Endothelial cell of umbilical vein (primary cell): ENCODE measurements around the gene MGME1. TPM values are rescaled to one million over a fixed set of nuclear protein-coding genes. Genes with fewer than 3 reads are reported as not detected.

Experiments
- BruUV-seq: library from RNA; stranded (reverse); fragments of 400-500 nt; replicated peaks from 2 replicates; lab custom pipeline; 2021; lab: Mats Ljungman, UMichigan
- CTCF ChIA-PET: fragments of 300-600, 350-600 bp; sonication (Branson Sonifier 250); formaldehyde crosslinking; loops from one replicate; lab custom pipeline; 2021; ENCODE audit warnings: antibody characterized with exemption, inconsistent platforms; lab: Charles Lee
- POLR2A ChIA-PET: fragments of 300-600, 350-600 bp; sonication (Branson Sonifier 250); formaldehyde crosslinking; loops from one replicate; lab custom pipeline; 2021; ENCODE audit warnings: antibody characterized with exemption, inconsistent platforms; lab: Charles Lee
- DNase-seq: peaks from one replicate; pipeline ENCODE4 v3.0.0-alpha.2; 2011; ENCODE audit warnings: low read depth, low spot score
- FAIRE-seq: peaks from 2 replicates; lab custom pipeline; 2011; peaks lifted over from hg19 to GRCh38; lab: Jason Lieb, UNC
- H2AFZ ChIP-seq: 2 replicates; pipeline ENCODE4 v1.6.0; 2012; ENCODE audit warnings: low read depth, low read length, control low read depth, inconsistent platforms
- H3K27ac ChIP-seq: 2 replicates; pipeline ENCODE4 v1.5.1; 2011; ENCODE audit warnings: low read depth, mild to moderate bottlenecking, control low read depth, low read length, moderate library complexity; ENCODE audit not compliant: insufficient read depth
- H3K27me3 ChIP-seq, 2 experiments: 2 replicates each; pipeline versions ENCODE4 v1.6.0 to v1.6.1; 2011; ENCODE audit warnings: low read length in 2 of 2, mixed read lengths in 1 of 2; ENCODE audit not compliant: control insufficient read depth in 2 of 2, insufficient read depth in 2 of 2
- H3K36me3 ChIP-seq, 2 experiments: 2 replicates in 1 of 2; 3 replicates in 1 of 2; pipeline ENCODE4 v1.5.1; 2011; ENCODE audit warnings: low read length in 2 of 2, mild to moderate bottlenecking in 1 of 2, moderate library complexity in 1 of 2; ENCODE audit not compliant: control insufficient read depth in 2 of 2, insufficient read depth in 2 of 2; ENCODE audit errors: extremely low read depth in 1 of 2
- H3K4me1 ChIP-seq: 3 replicates; pipeline ENCODE4 v1.5.1; 2011; ENCODE audit warnings: mild to moderate bottlenecking, low read length; ENCODE audit not compliant: control insufficient read depth, insufficient read depth; ENCODE audit errors: extremely low read depth
- H3K4me2 ChIP-seq: 2 replicates; pipeline ENCODE4 v1.6.1; 2011; ENCODE audit warnings: low read length, control low read depth, mixed read lengths; ENCODE audit not compliant: insufficient read depth
- H3K4me3 ChIP-seq, 3 experiments: fragments of 200-600 bp in 1 of 3; sonication (generic), shearing (Covaris generic) in 1 of 3; replicated peaks in 1 of 3; 2 replicates each; pipeline ENCODE4 v1.5.1; 2011 to 2016; ENCODE audit warnings: control low read depth in 3 of 3, low read length in 3 of 3, mild to moderate bottlenecking in 2 of 3, inconsistent platforms in 1 of 3, low read depth in 1 of 3, moderate library complexity in 1 of 3; ENCODE audit not compliant: insufficient read depth in 1 of 3
- H3K79me2 ChIP-seq: 2 replicates; pipeline ENCODE4 v1.6.0; 2012; ENCODE audit warnings: low read length, inconsistent platforms; ENCODE audit not compliant: control insufficient read depth, insufficient read depth
- H3K9ac ChIP-seq: replicated peaks from 2 replicates; pipeline ENCODE3; 2011; ENCODE audit warnings: low read length, control low read depth; ENCODE audit not compliant: insufficient read depth; ENCODE audit errors: extremely low read depth
- H3K9me1 ChIP-seq: replicated peaks from 3 replicates; pipeline ENCODE4 v1.6.0; 2011; ENCODE audit warnings: mild to moderate bottlenecking, low read length; ENCODE audit not compliant: control insufficient read depth, insufficient read depth; ENCODE audit errors: extremely low read depth
- H3K9me3 ChIP-seq: replicated peaks from 2 replicates; pipeline ENCODE4 v1.5.1; 2012; ENCODE audit warnings: low read length, inconsistent platforms; ENCODE audit not compliant: control insufficient read depth, insufficient read depth
- H4K20me1 ChIP-seq: replicated peaks from 2 replicates; pipeline ENCODE3; 2011; ENCODE audit warnings: mild to moderate bottlenecking, low read length; ENCODE audit not compliant: control insufficient read depth, insufficient read depth; ENCODE audit errors: extremely low read depth
- EZH2 ChIP-seq: IDR thresholded peaks from 2 replicates; pipeline ENCODE4 v1.6.1; 2012; ENCODE audit warnings: borderline replicate concordance, low read depth, mild to moderate bottlenecking, moderate library complexity, low read length, inconsistent platforms; ENCODE audit not compliant: severe bottlenecking
- FOS ChIP-seq: IDR thresholded peaks from 2 replicates; pipeline ENCODE4 v1.6.1; 2011; ENCODE audit warnings: mild to moderate bottlenecking, low read length, moderate library complexity, borderline replicate concordance; ENCODE audit not compliant: insufficient read depth
- GATA2 ChIP-seq: IDR thresholded peaks from 2 replicates; pipeline ENCODE4 v1.7.0; 2011; ENCODE audit warnings: low read depth, mild to moderate bottlenecking, moderate library complexity, mixed read lengths, low read length; ENCODE audit not compliant: insufficient read length, insufficient read depth
- JUN ChIP-seq: IDR thresholded peaks from 2 replicates; pipeline ENCODE4 v1.6.1; 2011; ENCODE audit warnings: borderline replicate concordance, low read depth; ENCODE audit not compliant: insufficient read length, insufficient read depth
- MAX ChIP-seq: IDR thresholded peaks from 2 replicates; pipeline ENCODE4 v1.6.1; 2011; ENCODE audit not compliant: insufficient read depth, insufficient read length
- MYC ChIP-seq: IDR thresholded peaks from one replicate; pipeline ENCODE4 v1.6.1; 2011; ENCODE audit warnings: mild to moderate bottlenecking, low read depth, low read length
- POLR2A ChIP-seq: IDR thresholded peaks from 2 replicates; pipeline ENCODE4 v1.6.1; 2012; ENCODE audit warnings: low read depth, mild to moderate bottlenecking, control low read depth, low read length
- POLR2AphosphoS5 ChIP-seq: IDR thresholded peaks from 2 replicates; pipeline ENCODE4 v1.6.1; 2012; ENCODE audit warnings: low read depth, mild to moderate bottlenecking, control low read depth, low read length, moderate library complexity; ENCODE audit not compliant: insufficient read depth
- dilution Hi-C: fragments of 300-500 bp; cut with MboI; formaldehyde crosslinking; loops from one replicate; pipeline ENCODE4 v1.15.0; 2019; ENCODE audit warnings: low sequenced_read_pairs; ENCODE audit not compliant: extremely low pct_ligation_motif_present
- intact Hi-C: fragments of 100-400 bp; cut with micrococcal nuclease; formaldehyde crosslinking; loops from one replicate; pipeline ENCODE4 v1.10.0; 2022
- polyA plus RNA-seq, 4 experiments: library from polyadenylated mRNA; depleted of rRNA in 3 of 4; stranded (reverse) in 3 of 4; unstranded in 1 of 4; fragments of >200 nt; gene quantifications; 2 replicates each; pipeline versions ENCODE4 v1.2.1 to v1.2.3, GENCODE V29; 2011 to 2012; ENCODE audit warnings: missing spikeins in 1 of 4
- total RNA-seq: library from RNA; stranded (reverse); gene quantifications from 2 replicates; pipeline ENCODE4 v1.2.3, GENCODE V29; 2021
- TF ChIP-seq, protein P1 (sequence below), 2 donors: IDR thresholded peaks; 1 replicate in 1 of 2; 2 replicates in 1 of 2; pipeline ENCODE4 v1.5.1; 2011; ENCODE audit warnings: low read length in 2 of 2, mild to moderate bottlenecking in 2 of 2, moderate library complexity in 2 of 2, control low read depth in 1 of 2, inconsistent platforms in 1 of 2, low read depth in 1 of 2; ENCODE audit not compliant: insufficient read depth in 1 of 2; ENCODE audit errors: extremely low read depth in 1 of 2

MGME1 gene
- total and polyA plus RNA-seq, 2 donors (not counting 3 experiments of a cell fraction or from before 2014, with no cell fraction given), result 8.9 to 26.2 TPM

- Histone ChIP-seq H3K9me1 (no peaks in the 10 kb centered on the region), H3K79me2 (no peaks in the 10 kb centered on the region), H4K20me1 (no peaks in the 10 kb centered on the region), H2AFZ (no peak overlapping the region), H3K9me3 (no peaks in the 10 kb centered on the region), H3K9ac (no peak overlapping the region), H3K4me1 (no peaks in the 10 kb centered on the region), H3K4me2 (no peak overlapping the region), H3K27ac (no peak overlapping the region), H3K4me3 (no peak overlapping the region), H3K27me3 (peaks cover 9 to 16% of the 10 kb centered on the region in 2 experiments), H3K36me3 (no peaks in the 10 kb centered on the region)
- BruUV-seq, result no TSS peak
- FAIRE-seq (no peak), DNase-seq (no peak)
- CTCF ChIA-PET, result no interaction called here
- POLR2A ChIA-PET, result no interaction called here
- intact Hi-C loops (no loop called here), dilution Hi-C loops (no loop called here)
- no peak for TF ChIP-seq JUN
- no peak for TF ChIP-seq GATA2
- TF ChIP-seq, protein P1, sequence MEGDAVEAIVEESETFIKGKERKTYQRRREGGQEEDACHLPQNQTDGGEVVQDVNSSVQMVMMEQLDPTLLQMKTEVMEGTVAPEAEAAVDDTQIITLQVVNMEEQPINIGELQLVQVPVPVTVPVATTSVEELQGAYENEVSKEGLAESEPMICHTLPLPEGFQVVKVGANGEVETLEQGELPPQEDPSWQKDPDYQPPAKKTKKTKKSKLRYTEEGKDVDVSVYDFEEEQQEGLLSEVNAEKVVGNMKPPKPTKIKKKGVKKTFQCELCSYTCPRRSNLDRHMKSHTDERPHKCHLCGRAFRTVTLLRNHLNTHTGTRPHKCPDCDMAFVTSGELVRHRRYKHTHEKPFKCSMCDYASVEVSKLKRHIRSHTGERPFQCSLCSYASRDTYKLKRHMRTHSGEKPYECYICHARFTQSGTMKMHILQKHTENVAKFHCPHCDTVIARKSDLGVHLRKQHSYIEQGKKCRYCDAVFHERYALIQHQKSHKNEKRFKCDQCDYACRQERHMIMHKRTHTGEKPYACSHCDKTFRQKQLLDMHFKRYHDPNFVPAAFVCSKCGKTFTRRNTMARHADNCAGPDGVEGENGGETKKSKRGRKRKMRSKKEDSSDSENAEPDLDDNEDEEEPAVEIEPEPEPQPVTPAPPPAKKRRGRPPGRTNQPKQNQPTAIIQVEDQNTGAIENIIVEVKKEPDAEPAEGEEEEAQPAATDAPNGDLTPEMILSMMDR (IDR thresholded peaks at IDR 0.05; ENCODE audit: extremely low read depth in 1 of 2, insufficient read depth in 1 of 2, low read depth in 1 of 2, low read length in 2 of 2), result no peak
- TF ChIP-seq POLR2A, result no peak
Measured at GRCh38 chr20:17925940-17926300, 42.9 kb upstream of the MGME1 start.

DNA sequence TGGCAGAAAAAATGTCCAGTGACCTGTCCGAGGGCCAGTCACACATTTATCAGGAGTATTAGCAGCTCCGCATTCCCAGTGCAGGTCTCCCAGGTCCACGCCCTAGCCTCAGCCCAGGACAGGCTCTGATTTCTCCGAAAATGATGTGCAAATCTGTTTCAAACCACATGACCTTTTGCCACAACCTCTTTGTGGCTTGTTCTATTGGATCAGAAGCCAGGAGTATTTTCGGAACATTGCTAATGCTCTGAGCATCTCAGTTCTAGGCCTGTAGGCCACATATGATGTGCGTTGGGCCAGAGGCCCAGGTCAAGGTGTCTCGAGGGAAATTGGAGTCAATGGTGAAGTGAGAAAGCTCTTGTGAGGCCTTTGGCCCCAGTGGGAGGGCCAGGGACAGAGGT, 40.6 kb upstream of the MGME1 start:
- no peak overlapping the region for H3K27ac ChIP-seq
- no peak overlapping the region for H2AFZ ChIP-seq
- H3K4me3 ChIP-seq, result no peak overlapping the region
- no peaks in the 10 kb centered on the region for H3K79me2 ChIP-seq
- ChIA-PET CTCF (no interaction called here), POLR2A (no interaction called here)
- H3K36me3 ChIP-seq, result no peaks in the 10 kb centered on the region
- dilution Hi-C loops (no loop called here), intact Hi-C loops (no loop called here)
- H3K4me2 ChIP-seq, result no peak overlapping the region
- FAIRE-seq (no peak), DNase-seq (no peak)
- TF ChIP-seq POLR2A, result no peak
- TF ChIP-seq EZH2, result no peak
- no peak for TF ChIP-seq POLR2AphosphoS5
- TF ChIP-seq, protein P1 (IDR thresholded peaks at IDR 0.05; ENCODE audit: extremely low read depth in 1 of 2, insufficient read depth in 1 of 2, low read depth in 1 of 2, low read length in 2 of 2), result no peak
- TF ChIP-seq FOS, result no peak
- no peak for TF ChIP-seq MAX
- no peak for TF ChIP-seq JUN
- no peak for TF ChIP-seq MYC
- no peak for TF ChIP-seq GATA2
- H4K20me1 ChIP-seq, result no peaks in the 10 kb centered on the region
- H3K4me1 ChIP-seq, result no peaks in the 10 kb centered on the region
- no TSS peak for BruUV-seq
- no peaks in the 10 kb centered on the region for H3K9me3 ChIP-seq
- H3K9ac ChIP-seq, result no peak overlapping the region
- peaks cover 3 to 16% of the 10 kb centered on the region in 2 experiments for H3K27me3 ChIP-seq
- no peaks in the 10 kb centered on the region for H3K9me1 ChIP-seq
